NOMO-1 treated with DMSO at 0.1 percent for 48 hours (cell line): Measurements from ENCODE around the gene HRH2.
A peak's percentile ranks its signal among the peaks of the same experiment; 100 is the strongest.
"Not testable (repeated sequence)": the region's sequence is repeated elsewhere in the genome, so short reads cannot be mapped to it uniquely, and the experiment has no call there.

ENCODE experiments used
- DNase-seq: peaks from one replicate; lab custom pipeline; 2025; ENCODE audit not compliant: unreplicated experiment; lab: John Stamatoyannopoulos, UW

The HRH2 gene

GRCh38 chr5:175711472-175712312 lies 53.8 kb downstream of the HRH2 start:
- no peak for DNase-seq

GRCh38 chr5:175712313-175712680 lies 54.4 kb downstream of the HRH2 start:
- no peak for DNase-seq

- peak; percentile 39 for DNase-seq
Observed at GRCh38 chr5:175712681-175713085, 54.8 kb downstream of the HRH2 start.

DNA sequence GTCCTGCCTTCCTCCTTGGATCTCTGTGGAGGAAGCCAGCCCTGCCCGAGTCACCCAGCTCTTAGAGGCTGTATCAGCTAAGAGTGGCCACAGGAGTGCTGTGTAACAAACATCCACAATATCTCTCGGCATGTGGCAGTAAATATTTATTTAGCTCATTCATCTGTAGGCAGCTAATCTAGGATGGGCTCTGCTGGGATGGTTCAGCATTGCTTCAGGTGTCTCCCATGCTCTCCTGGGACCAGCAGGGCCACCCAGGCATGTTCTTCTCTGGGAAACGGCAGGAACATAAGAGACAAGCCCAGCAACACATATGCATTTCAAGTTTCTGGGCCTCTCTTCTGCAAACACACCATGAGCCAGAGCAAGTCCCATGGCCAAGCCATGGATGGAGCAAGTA lies 56.1 kb downstream of the HRH2 start:
- no peak for DNase-seq

- DNase-seq, result no peak
Observed at GRCh38 chr5:175714479-175715085, 56.7 kb downstream of the HRH2 start.

- DNase-seq, result no peak
Observed at GRCh38 chr5:175715627-175716522, 58.0 kb downstream of the HRH2 start.

- DNase-seq, result no peak
Observed at GRCh38 chr5:175717837-175718236, 60.0 kb downstream of the HRH2 start.

GRCh38 chr5:175718401-175719108 lies 60.7 kb downstream of the HRH2 start:
- DNase-seq, result peak; percentile 71

- DNase-seq, result not testable (repeated sequence)
Observed at GRCh38 chr5:175719109-175719432, 61.2 kb downstream of the HRH2 start.

- DNase-seq, result no peak
Observed at GRCh38 chr5:175724314-175725275, 66.7 kb downstream of the HRH2 start.

DNA sequence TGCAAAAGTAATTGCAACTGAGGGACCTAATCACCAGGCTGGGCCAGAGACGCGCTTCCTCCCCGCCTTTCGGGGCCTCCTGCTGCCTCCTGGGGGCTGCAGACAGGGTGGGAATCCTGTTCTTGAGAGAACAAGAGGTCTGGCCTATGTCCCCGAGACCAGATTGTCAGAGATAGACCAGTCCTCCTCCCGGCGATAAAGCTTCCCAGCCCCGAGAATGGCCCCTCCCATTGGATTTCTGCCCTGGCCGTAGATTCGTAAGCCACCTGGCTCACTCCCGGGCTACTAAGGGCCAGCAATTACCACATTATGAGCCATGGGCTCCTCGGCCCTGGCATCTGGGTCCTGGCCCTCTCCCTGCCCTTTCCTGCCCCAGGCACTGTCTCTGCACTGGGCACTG lies 70.4 kb downstream of the HRH2 start:
- DNase-seq, result no peak

- DNase-seq, result no peak
Observed at GRCh38 chr5:175728885-175729828, 71.3 kb downstream of the HRH2 start.

DNA sequence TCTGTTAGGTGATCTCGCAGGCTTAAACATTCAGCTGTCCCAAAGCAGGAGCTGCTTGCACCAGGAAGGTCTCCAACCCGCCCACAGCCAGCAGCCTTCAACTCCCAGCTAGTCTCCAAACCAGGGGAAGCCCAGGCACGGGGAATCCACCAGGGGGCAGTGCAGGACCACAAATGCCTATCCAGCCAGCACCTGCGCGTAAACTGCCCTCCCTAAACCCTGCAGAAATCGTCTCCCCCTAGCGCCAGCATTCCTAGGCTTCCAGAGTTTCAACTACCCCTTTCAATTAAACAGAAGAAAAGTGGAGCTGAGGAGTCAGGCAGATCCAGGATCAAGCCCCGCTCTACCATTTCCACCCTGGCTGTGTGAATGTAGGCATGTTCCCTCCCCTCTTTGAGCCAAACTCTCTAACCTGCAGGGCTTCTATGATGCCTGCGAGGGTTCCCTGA lies 72.0 kb downstream of the HRH2 start:
- DNase-seq, result peak; percentile 65

GRCh38 chr5:175731172-175731571 lies 73.3 kb downstream of the HRH2 start:
- DNase-seq, result no peak

DNA sequence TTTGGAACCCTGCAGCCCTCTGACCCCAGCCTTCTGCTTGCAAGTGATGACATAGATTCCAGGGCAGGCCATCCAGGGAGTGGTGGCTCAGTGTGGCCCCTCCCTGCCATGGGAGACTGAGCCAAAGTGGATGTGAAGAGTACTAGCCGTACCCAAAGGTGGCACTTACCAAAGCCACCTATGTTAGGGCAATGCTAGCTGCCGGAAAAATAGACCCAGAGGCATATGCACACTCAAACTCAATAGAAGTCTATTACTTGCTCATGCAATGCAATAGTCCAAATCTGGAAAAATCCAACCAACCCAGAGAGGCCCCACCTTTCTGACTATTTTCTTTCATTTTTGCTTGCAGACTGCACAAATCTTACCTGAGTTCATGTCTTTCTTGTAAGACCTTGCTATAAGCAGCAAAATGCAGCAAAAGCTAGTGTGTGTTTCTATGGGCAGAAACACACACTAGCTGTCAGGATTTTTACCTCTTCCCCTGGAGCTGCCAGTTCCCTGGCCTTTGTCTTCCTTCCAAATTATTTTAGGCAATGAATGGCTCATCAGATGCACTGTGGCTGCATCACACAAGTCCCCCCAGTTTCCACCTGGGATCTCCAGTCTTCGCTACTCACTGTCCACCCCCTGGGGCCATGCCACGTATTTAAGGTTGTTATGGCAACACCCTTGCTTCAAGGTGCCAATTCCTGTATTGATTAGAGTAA lies 74.0 kb downstream of the HRH2 start:
- no peak for DNase-seq

- DNase-seq, result no peak
Observed at GRCh38 chr5:175733017-175733416, 75.1 kb downstream of the HRH2 start.

- DNase-seq, result no peak
Observed at GRCh38 chr5:175734016-175734415, 76.1 kb downstream of the HRH2 start.

GRCh38 chr5:175734501-175734900 lies 76.6 kb downstream of the HRH2 start:
- DNase-seq, result no peak
